Gastrocnemius medialis (tissue), 4 donors: Measurements from ENCODE around the gene POU6F1.

Source experiments
- POLR2A ChIP-seq, 2 donors: fragments of 450-650 bp; IDR thresholded peaks; one replicate each; pipeline ENCODE4 v1.6.1; 2017; ENCODE audit warnings: antibody characterized with exemption in 2 of 2, mild to moderate bottlenecking in 2 of 2, moderate library complexity in 2 of 2
- TF ChIP-seq, protein P1 (sequence below), 5 experiments: fragments of 450-650 bp in 3 of 5; fragments of 200-600 bp in 2 of 5; sonication (generic) in 2 of 5; IDR thresholded peaks in 4 of 5; conservative IDR thresholded peaks in 1 of 5; 1 replicate in 4 of 5; 2 replicates in 1 of 5; pipeline ENCODE4 v1.5.1; 2016 to 2019; ENCODE audit warnings: antibody characterized with exemption in 5 of 5, mild to moderate bottlenecking in 3 of 5, moderate library complexity in 3 of 5

DNA sequence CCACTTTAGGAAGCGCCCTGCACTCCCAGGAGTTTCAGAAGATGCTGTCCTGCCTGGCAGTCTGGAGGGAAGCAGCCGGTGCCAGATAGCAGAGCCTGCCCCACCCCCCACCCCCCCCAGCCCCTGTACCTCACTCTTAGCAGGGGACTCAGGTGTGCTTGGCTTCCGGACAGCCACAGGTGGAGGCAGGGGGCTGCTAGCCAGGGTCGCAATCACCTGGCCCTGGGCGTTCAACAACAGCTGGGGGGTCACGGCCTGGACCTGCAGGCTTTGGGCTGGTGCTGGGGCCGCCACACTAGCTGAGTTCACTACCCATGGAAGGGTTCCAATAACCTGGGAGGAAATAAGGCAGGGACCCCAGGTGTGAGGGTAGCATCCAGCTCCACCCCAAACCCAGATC, 22.0 kb downstream of the POU6F1 start:
- TF ChIP-seq, protein P1, sequence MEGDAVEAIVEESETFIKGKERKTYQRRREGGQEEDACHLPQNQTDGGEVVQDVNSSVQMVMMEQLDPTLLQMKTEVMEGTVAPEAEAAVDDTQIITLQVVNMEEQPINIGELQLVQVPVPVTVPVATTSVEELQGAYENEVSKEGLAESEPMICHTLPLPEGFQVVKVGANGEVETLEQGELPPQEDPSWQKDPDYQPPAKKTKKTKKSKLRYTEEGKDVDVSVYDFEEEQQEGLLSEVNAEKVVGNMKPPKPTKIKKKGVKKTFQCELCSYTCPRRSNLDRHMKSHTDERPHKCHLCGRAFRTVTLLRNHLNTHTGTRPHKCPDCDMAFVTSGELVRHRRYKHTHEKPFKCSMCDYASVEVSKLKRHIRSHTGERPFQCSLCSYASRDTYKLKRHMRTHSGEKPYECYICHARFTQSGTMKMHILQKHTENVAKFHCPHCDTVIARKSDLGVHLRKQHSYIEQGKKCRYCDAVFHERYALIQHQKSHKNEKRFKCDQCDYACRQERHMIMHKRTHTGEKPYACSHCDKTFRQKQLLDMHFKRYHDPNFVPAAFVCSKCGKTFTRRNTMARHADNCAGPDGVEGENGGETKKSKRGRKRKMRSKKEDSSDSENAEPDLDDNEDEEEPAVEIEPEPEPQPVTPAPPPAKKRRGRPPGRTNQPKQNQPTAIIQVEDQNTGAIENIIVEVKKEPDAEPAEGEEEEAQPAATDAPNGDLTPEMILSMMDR (IDR thresholded peaks at IDR 0.05 in 4 of 5, conservative IDR thresholded peaks at IDR 0.05 in 1 of 5), result no peak
- no peak for TF ChIP-seq POLR2A (IDR thresholded peaks at IDR 0.05)
